ENCODE data around the gene LRRC74B. TPM values are rescaled to one million over a fixed set of nuclear protein-coding genes. Genes with fewer than 3 reads are reported as not detected.
"Not testable (repeated sequence)": the region's sequence is repeated elsewhere in the genome, so short reads cannot be mapped to it uniquely, and the experiment has no call there.

LRRC74B gene
- polyA plus RNA-seq, 1 donor, result 0.18 TPM

- no peak for DNase-seq (ENCODE audit: low read depth)
Observed at GRCh38 chr22:21032037-21032867, 13.5 kb upstream of the LRRC74B start, which contains the start of gene SLC7A4. TSS of gene SLC7A4 (minus strand) at chr22:21032561. CDS start at chr22:21031812, 749 bp downstream.

DNA sequence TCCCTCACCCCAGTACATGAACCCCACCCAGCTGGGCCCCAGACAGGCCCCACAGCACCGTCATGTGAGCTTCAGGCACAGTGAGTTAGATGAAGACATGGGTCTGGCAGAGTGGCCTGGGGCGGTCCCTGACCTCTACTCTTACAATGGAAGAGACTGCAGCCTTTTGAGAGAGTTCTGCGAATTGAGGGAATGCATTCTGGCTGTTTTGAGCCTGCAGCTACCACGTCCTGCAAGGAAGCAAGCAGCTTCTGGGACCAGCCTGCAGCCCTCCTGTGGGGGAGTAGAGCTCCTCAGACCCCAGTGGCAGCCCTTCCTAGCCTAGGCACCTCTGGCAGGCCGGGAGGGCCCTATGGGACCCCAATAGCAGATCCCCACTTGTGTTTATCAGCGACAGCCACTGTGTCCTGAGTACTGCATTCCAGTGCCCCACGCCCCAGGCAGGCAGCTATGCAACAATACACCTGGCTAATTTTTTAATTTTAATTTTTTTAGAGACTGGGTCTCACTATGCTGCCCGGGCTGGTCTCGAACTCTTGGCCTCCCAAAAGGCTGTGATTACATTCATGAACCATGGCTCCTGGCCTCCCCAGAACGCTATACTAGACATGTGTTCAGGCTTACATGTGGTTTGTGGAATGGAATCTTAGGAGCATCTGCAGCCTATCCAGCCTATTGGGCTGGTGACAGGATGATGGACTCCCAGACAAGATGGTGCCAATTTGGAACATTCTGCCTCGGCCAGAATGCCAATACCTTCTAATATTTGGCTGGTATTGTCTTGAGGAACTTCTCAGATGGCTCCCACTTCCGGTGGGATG, 12.7 kb upstream of the LRRC74B start:
- DNase-seq (ENCODE audit: low read depth), result no peak

DNA sequence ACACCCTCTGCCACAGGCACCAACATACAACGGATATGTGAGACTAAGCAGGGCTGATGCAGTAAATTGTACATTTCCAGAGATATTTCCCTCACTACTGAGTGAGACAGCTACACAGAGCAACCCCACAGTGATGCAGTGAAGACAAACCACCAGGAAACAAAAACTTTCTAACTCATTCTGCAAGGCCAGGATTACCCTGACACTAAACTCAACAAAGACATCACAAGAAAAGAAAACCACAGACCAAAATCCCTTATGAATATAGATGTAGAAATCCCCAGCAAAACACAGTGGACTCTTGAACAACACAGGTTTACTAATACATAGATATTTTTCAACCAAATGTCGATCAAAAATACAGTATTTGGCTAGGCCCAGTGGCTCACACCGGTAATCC, 11.9 kb upstream of the LRRC74B start:
- no peak for DNase-seq (ENCODE audit: low read depth)

DNA sequence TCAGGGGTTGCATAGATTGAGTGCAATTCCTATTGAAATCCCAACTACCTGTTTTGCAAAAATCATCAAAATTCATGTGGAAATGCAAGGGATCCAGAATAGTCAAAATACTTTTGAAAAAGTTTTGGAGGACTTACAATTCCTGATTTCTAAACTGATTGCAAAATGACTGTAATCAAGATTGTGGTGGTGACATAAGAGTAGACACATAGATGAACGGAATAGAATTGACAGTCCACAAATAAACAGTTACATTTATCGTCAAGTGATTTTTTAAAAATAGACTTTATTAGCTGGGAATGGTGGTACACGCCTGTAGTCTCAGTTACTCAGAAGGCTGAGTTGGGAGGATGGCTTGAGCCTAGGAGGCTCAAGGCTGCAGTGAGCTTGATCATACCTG, 10.8 kb upstream of the LRRC74B start:
- DNase-seq (ENCODE audit: low read depth), result no peak

GRCh38 chr22:21038405-21038804, 7.3 kb upstream of the LRRC74B start:
- no peak for DNase-seq (ENCODE audit: low read depth)

- DNase-seq (ENCODE audit: low read depth), result not testable (repeated sequence)
Observed at GRCh38 chr22:21039158-21039557, 6.6 kb upstream of the LRRC74B start.

DNA sequence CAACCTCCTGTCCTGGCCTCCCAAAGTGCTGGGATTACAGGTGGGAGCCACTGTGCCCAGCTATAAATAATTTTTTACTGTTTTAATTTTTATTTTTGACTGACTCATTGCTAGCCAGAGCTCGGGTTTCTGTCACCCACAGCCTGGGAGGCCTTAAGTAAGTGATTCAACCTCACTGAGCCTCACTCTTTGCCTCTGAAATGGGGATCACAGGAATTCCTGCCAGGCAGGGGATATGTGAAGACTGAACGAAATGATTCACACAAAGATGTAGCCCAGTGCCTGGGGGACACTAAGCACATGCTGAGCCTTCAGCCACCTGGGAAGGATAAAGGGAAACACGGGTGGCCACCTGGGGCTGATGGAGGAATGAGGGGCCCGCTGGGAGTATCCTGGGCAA, 3.8 kb upstream of the LRRC74B start:
- no peak for DNase-seq (ENCODE audit: low read depth)

GRCh38 chr22:21042978-21043859, 2.5 kb upstream of the LRRC74B start:
- DNase-seq (ENCODE audit: low read depth), result no peak

- no peak for DNase-seq (ENCODE audit: low read depth)
Observed at GRCh38 chr22:21043860-21044535, 1.7 kb upstream of the LRRC74B start.

- no peak for DNase-seq (ENCODE audit: low read depth)
Observed at GRCh38 chr22:21044931-21045584, 688 bp upstream of the LRRC74B start.

- DNase-seq (ENCODE audit: low read depth), result no peak
Observed at GRCh38 chr22:21047035-21047661, 1.4 kb downstream of the LRRC74B start.

GRCh38 chr22:21047730-21048129, 2.0 kb downstream of the LRRC74B start:
- DNase-seq (ENCODE audit: low read depth), result no peak

- DNase-seq (ENCODE audit: low read depth), result not testable (repeated sequence)
Observed at GRCh38 chr22:21048448-21048847, 2.7 kb downstream of the LRRC74B start.

DNA sequence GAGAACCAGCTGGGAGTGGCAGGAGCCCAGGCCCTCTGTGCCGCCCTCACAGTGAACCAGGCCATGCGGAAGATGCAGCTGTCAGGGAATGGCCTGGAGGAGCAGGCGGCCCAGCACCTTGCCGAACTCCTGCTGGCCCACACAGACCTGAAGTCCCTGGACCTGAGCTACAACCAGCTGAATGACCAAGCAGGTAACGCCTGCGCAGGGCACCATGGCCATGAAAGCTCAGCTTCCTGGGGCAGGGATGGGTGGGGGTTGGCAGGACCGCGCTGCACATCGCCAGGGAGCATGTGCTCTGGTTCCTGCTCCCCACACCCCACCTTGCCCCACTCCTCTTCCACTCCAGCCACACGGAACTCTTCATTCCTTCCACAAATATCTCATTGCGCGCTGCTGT, 3.2 kb downstream of the LRRC74B start:
- DNase-seq (ENCODE audit: low read depth), result not testable (repeated sequence)

- no peak for DNase-seq (ENCODE audit: low read depth)
Observed at GRCh38 chr22:21051145-21051830, 5.5 kb downstream of the LRRC74B start.

DNA sequence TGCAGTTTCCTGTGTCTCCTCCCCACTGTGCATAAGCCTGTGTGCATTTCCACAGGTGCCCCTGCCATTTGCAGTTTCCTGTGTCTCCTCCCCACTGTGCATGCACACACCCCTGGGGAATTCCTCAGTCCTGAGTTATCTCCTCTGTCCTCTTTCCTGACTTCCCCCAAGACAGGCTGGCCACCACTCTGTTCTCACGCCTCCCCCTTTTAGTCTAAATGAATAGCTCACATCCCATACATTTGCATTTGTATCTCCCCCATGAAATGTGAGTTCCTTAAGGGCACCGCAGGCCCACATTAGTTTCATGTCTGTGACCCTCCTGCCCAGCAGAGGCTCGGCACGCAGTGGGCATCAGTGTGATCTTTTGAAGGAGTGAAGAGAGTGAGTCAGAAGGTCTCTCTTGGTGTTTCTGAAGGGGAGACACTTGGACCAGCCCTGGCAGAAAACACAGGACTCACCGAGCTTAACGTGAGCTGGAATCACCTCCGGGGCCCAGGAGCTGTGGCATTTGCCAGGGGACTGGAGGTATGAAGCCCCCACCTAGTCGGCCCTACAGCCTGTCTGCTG, 6.2 kb downstream of the LRRC74B start:
- no peak for DNase-seq (ENCODE audit: low read depth)

GRCh38 chr22:21052715-21053459, 7.1 kb downstream of the LRRC74B start:
- no peak for DNase-seq (ENCODE audit: low read depth)

- DNase-seq (ENCODE audit: low read depth), result no peak
Observed at GRCh38 chr22:21054046-21054713, 8.4 kb downstream of the LRRC74B start.

Data from forelimb muscle (tissue), 1 donor.